Stimulated activated CD4-positive, alpha-beta T cell treated with anti-CD3 and anti-CD28 coated beads, Interleukin-15, amount 100 ng/mL, for 48 hours (primary cell): ENCODE measurements around the gene ZNF615.
"Not testable (repeated sequence)": the region's sequence is repeated elsewhere in the genome, so short reads cannot be mapped to it uniquely, and the experiment has no call there.

Experiments used
- DNase-seq, 2 donors: peaks; one replicate each; pipeline ENCODE4 v3.0.0-alpha.2; 2020; ENCODE audit warnings: low read depth in 2 of 2

ZNF615 gene

DNA sequence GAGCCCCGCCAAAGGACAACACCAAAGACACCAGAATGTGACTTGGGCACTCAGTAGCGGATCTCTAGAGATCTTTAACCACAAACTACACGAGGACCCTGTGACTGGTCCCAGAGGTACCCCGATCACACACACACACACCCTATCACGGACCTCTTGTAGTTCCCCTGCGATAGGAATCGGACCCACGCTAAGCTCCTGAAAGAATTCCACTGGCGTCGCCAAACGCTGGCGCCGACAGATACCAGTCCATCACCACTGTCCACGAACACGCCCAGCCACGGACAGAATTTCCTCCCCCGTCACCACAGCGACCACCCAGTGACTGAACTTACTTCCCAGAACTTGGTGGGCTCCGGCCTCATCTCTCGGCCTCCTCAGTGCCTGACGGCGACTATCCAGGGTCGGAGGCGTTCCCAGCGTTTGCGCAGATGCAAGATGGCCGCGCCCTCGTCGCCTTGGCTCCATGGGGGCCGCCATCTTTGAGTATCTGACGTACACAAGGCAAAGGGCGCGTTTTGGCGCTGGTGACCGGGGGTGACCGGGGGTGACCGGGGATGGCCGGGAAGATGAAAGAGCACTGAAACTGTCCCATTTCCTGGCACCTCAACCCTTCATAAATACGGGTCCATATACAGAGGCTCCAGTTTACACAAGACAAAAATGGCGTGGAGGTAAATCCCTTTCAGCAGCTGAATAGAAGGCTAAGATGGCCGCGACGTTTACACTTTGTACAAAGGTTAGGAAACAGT, at the start of gene ZNF615:
Gene ZNF615 (minus strand): TSS at position 406 of the 752 bp plus-strand sequence. CDS start 4,500 bp downstream, outside the sequence.
- DNase-seq: peak; percentile 72 to 82

DNA sequence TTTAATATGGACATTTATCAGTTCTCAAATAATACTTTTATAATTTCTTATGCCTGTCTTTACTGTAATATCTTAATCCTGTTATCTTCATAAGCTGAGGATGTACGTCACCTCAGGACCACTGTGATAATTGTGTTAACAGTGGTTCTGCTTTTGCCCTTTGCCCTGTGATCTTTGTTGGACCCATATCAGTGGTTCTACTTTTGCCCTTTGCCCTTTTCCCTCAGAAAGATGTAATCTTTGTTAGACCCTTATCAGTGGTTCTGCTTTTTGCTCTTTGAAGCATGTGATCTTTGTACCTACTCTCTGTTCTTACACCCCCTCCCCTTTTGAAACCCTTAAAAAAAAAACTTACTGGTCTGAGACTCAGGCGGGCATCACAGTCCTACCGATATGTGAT, 48.5 kb upstream of the ZNF615 start:
- DNase-seq: not testable (repeated sequence)

DNA sequence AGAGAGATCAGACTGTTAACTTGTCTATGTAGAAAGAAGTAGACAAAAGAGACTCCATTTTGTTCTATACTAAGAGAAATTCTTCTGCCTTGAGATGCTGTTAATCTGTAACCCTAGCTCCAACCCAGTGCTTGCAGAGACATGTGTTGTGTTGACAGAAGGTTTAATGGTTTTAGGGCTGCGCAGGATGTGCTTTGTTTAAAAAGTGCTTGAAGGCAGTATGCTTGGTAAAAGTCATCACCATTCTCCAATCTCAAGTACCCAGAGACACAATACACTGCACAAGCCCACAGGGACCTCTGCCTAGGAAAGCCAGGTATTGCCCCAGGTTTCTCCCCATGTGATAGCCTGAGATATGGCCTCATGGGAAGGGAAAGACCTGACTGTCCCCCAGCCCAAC, 43.7 kb upstream of the ZNF615 start:
- DNase-seq: not testable (repeated sequence)

DNA sequence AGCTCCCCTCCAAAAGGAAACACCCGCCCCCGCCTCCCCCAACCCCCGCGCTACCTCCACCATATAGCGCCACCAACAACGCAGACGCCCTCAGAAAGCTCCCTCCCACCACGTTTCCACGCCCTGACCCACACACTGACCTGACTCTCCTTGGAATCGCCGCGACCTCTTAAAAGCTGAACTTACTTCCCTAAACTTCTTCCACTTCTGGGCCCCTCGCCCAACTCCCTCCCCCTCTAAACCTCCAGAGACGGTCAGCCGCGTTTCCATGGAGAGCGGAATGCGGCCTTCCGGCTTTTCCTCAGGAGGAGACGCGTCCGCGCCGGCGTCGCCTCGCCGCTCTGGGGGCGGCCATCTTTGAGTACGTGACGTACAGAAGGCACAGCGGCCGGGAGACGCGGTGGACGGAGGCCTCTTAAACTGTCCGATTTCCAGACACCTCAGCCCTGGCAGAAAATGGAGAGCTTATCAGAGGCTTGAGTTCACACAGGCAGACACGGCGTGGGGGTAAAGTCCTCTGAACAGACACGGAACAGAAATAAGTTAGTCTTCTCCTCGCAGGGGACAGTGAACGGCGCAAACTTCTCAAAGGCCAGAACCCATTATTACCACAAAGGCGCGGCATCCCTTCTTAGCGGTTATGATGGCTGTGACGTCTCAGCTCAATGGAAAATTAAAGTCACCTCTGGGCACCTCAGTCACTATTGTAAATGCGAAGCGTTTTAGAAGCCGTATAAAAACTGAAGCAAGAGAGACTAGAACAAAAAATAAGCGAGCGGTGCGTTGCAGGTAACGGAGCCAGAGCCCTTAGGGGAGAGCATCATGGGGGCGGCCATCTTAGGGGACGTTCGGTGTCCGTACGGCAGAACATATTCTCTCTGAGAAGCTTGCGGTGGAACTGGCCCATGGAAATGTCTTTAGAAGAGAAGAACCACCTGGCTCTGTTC, 40.8 kb upstream of the ZNF615 start, which contains the start of gene ZNF432:
Gene ZNF432 (minus strand): TSS at position 284 of the 947 bp plus-strand sequence. CDS start 1,970 bp downstream, outside the sequence.
- DNase-seq: peak; percentile 68 to 75

DNA sequence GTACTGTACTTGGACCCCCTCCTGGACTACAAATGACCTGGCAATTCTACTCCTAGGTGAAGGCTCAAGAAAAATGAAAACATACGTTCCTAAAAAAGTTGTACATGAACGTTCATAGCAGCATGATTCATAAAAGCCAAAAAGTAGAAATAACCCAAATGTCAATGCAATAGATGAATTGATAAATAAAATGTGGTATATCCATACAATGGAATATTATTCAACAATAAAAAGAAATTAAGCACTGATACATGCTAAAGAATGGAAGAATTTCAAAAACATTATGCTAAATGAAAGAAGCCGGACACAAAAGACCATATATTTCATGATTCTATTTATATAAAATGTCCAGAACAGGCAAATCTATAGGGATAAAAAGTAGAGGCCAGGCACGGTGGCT, 31.2 kb upstream of the ZNF615 start:
- no peak for DNase-seq

DNA sequence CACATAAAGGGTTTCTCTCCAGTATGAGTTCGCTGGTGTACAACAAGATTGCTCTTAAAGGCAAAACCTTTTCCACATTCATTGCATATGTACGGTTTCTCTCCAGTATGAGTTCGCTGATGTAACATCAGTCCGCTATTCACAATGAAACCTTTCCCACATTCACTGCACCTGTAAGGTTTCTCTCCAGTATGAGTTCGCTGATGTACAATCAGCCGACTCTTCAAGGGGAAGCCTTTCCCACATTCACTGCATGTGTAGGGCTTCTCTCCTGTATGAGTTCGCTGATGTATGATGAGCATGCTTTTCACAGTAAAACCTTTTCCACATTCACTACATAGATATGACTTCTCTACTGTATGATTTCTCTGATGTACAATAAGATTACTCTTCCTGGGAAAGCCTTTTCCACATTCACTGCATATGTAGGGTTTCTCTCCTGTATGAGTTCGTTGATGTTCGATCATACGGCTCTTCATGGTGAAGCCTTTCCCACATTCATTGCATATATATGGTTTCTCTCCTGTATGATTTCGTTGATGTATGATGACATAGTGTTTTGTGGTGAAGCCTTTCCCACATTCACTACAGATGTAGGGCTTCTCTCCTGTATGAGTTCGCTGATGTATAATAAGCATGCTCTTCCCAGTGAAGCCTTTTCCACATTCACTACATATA, 26.2 kb upstream of the ZNF615 start:
- no peak for DNase-seq

DNA sequence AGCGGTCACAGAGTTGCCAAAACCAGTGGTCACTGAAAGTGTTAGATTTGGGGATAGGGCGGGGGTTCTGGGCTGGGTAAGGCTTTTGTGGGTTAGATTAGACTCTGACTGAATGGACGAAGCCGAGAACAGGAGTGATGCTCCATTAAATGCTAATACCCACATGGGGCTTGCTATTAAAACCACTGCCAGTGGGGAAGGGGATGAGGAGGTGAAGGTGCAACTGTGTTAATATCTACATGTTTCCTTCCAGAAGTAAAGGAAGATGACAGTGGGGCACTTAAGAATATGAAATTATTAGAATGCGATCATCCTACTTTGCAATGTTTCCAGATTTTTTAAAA, 20.7 kb upstream of the ZNF615 start:
- DNase-seq: no peak

DNA sequence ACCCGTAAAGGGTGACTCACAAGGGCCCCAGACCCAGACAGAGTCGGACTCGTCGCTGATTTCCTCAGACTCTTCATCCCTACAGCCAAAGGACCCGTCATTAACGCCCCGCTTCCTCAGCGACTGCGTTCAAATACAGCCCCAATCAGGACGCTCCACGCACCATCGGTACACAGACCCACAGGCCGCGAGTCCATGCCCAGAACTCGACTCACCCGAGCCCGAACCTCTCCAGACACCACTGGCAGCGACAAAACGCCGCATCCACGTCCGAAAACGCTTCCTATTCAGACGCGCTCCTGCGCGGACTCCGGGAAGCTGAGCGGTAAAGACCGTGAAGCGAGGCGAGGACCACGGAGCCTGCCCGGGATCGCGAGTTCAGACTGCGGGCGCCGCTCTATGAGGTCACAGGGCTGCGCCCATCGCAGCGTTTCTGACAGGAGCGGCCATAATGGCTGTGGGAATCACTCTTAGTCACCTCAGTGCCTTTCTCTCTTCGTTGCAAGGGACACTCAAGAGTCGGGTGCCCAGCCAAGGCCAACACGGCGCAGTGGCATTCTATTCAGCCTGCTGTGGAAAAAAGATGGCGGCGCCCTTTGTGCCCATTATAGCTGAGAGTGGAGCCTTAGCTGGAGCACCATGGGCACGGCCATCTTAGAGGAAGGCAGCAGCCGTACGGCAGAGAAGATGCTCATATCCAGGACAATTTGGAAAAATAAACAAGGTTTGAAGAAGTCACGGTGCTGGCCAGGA, 20.2 kb upstream of the ZNF615 start, which contains the start of gene ZNF614:
Gene ZNF614 (minus strand): TSS at position 353 of the 753 bp plus-strand sequence. CDS start 2,634 bp downstream, outside the sequence.
- DNase-seq: peak; percentile 74 to 79

DNA sequence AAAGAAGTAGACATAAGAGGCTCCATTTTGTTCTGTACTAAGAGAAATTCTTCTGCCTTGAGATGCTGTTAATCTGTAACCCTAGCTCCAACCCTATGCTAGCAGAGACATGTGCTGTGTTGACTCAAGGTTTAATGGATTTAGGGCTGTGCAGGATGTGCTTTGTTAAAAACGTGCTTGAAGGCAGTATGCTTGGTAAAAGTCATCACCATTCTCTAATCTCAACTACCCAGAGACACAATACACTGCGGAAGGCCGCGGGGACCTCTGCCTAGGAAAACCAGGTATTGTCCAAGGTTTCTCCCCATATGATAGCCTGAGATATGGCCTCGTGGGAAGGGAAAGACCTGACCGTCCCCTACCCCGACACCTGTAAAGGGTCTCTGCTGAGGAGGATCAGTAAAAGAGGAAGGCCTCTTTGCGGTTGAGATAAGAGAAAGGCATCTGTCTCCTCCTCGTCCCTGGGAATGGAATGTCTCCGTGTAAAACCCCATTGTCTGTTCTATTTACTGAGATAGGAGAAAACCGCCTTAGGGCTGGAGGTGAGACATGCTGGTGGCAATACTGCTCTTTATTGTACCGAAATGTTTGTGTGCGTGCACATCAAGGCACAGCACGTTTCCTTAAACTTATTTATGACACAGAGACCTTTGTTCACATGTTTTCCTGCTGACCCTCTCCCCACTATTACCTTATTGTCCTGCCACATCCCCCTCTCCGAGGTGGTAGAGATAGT, 18.4 kb upstream of the ZNF615 start:
- DNase-seq: not testable (repeated sequence)

DNA sequence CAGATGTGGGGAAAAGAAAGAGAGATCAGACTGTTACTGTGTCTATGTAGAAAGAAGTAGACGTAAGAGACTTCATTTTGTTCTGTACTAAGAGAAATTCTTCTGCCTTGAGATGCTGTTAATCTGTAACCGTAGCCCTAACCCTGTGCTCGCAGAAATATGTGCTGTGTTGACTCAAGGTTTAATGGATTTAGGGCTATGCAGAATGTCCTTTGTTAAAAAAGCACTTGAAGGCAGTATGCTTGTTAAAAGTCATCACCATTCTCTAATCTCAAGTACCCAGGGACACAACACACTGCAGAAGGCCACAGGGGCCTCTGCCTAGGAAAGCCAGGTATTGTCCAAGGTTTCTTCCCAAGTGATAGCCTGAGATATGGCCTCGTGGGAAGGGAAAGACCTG, 16.5 kb upstream of the ZNF615 start:
- not testable (repeated sequence) for DNase-seq

DNA sequence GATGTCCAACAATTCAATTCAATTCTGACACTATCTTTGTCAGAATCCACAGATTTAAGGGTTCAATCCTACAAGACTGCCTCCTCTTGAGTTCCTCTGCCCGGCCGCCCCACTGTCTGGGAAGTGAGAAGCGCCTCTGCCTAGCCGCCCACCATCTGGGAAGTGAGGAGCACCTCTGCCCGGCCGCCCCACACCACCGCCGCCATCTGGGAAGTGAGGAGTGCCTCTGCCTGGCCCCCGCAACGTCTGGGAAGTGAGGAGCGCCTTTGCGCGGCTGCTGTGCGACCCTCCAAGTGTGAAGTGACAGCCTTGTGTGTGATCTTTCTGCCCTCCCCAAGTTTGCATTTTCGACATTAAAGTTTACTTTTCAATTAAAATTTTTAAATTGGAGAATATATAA, 14.2 kb upstream of the ZNF615 start:
- no peak for DNase-seq

DNA sequence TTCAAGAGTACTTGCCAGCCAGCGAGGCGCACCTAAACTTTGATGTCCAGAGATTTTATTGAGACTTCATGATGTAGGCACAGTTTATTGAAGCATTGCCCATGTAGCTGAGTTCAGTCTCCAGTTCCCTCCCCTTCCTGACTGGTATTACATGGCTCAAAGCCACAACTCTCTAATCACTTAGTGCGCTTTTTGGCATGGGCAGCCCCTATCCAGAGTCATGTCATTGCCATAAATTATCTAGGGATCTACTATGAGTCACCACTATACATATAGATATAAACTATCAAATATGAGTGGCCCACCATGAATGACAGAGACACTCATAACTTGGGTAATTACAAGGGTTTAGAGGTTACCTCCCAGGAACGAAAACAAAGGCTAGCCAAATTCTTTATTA, 12.5 kb upstream of the ZNF615 start:
- no peak for DNase-seq

DNA sequence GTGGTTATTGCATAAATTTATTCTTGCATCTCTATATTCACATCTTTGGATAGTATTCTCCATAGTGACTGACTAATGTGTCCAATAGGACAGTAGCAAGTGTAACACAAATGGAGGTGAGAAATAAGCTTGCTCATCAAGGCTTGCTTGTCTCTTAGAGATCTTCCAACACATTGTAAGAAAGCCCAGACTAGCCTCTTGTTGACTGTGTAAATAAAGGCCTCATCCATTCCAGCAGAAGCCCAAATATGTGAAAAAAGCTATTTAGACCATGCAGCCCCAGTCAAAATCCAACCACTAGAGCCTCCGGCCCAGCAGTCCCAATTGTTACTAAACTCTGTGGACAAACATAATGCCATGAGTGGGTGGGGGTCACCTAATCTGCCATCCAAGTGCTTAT, 2.7 kb upstream of the ZNF615 start:
- DNase-seq: no peak

DNA sequence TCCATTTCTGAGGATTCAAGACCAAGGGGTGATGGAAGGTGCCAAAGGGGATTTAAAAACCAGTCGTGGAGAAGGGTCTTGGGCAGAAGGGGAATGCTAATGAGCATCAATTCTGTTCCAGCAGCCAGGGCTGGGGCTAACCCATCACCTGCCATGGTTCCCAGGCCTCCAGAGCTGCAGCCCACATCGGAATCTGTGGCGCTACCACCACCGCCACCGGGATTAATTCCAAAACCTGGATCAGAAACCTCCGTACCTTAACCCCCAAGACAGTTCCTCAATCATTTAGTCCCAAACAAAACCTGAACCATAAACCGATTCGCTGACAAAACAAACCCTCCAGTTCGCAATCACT, 583 bp downstream of the ZNF615 start:
- DNase-seq: no peak

DNA sequence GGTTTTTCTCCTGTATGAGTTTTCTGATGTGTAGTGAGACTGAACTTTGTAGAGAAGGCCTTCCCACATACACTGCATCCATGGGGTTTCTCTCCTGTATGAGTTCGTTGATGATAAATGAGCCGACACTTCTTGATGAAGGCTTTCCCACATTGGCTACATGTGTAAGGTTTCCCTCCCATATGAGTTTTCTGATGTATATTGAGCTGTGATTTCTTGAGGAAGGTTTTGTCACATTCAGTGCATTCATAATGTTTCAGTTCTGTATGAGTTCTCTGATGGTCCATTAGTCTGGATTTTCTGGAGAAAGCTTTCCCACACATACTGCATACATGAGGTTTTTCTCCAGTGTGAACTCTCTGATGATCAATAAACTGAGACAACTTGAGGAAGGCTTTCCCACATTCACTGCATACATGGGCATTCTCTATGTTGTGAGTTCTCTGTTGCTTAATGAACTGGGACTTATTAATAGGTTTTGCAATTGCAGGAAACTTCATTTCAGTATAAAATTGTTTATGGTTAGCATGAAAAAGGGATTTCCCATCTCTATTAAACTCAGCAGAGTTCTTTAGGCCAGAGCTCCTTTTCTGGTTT, 13.9 kb downstream of the ZNF615 start:
- DNase-seq: no peak

DNA sequence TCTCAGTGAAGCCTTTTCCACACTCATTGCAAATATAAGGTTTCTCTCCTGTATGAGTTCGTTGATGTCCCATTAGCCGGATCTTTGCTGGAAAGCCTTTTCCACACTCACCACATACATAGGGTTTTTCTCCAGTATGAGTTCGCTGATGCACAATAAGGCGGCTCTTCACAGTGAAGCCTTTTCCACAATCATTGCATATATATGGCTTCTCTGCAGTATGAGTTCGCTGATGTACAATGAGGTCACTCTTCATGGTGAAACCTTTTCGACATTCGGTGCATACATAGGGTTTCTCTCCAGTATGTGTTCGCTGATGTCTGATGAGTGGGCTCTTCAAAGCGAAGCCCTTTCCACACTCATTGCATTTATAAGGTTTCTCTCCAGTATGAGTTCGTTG, 14.6 kb downstream of the ZNF615 start:
- no peak for DNase-seq

DNA sequence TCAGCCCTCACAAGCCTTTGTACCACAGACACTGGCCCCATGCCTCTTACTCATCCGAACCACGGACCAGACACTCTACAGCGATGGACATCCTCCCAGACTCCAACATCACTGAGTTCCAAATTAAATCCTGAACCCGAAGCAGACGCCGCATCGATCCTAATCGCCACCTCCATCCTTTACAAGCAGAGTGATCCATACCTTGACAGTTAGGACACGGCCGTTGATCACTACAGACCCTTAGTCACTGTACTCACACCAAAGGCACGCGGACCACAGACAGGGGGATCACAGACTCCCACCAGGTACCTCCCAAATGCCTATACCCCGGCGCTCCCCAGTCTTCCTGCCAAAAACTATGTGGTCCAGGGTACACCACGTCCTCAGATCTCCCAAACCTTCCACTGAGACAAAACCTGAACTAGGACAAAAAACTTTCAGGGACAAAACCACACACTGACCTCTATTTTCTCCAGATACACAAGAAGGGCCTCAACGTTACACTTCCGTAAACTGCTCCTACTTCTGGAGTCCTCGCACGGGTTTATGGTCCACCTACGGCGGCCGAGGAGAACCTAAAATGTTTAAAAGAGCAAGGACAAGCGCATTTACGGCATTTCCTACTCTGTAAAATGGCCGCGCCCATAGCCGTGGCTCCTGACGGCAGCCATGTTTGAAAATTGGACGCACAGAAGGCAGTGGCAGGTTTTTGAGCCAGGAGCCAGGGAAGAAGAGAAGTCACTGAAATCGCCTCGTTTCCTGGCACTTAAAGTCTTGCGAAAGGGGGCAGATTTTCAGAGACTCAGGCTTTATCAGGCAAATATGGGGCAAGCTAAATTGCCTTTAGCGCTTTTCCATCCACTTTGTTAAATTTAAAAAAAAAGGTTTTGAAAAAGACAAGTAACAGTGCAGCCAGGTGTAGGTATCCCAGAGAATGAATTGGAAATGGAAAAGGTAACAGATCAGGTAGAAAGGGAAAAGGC, 21.4 kb downstream of the ZNF615 start, which contains the start of gene ZNF350:
Gene ZNF350 (minus strand): TSS at position 532 of the 983 bp plus-strand sequence. CDS start 12,480 bp downstream, outside the sequence.
- peak; percentile 78 to 82 for DNase-seq

DNA sequence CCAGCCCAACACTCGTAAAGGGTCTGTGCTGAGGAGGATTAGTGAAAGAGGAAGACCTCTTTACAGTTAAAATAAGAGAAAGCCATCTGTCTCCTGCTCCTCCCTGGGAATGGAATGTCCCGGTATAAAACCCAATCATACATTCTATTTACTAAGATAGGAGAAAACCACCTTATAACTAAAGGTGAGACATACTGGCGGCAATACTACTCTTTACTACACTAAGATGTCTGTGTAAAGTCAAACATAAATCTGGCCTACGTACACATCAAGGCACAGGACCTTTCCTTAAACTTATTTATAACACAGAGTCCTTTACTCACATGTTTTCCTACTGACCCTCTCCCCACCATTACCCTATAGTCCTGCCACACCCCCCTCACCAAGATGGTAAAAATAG, 24.6 kb downstream of the ZNF615 start:
- DNase-seq: no peak

DNA sequence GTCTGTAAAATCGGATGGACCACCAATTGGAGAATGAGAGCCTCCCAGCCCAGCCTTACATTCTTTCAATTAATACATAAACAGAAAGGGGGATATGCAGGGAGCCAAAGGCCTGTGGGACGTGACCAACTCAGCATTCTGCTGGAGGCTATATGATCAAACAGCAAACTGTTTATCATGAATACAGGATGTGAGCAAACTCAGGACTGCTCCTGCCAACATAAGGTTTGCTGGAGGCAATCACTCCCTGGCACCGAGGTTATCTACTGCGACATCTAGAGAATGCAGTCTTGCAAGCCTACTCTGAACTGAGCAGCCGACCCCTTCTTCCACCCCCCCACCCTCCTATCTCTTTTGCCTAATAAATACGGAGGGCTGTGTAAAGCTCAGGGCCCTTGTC, 27.1 kb downstream of the ZNF615 start:
- DNase-seq: not testable (repeated sequence)
